GM12878 (cell line): ENCODE measurements around the gene ZNF544. TPM values are rescaled to one million over a fixed set of nuclear protein-coding genes. Genes with fewer than 3 reads are reported as not detected.

Experiments
- CEBPZ ChIP-seq: fragments of 150-350 bp; IDR thresholded peaks from 2 replicates; pipeline ENCODE4 v1.6.1; 2016; ENCODE audit warnings: low read depth, low read length
- ESRRA ChIP-seq: IDR thresholded peaks from 2 replicates; pipeline ENCODE4 v1.6.1; 2012; ENCODE audit warnings: mild to moderate bottlenecking, low read length, improper control_type of control experiment
- FOXK2 ChIP-seq: fragments of 450-650 bp; IDR thresholded peaks from 2 replicates; pipeline ENCODE4 v1.6.1; 2017; ENCODE audit warnings: mild to moderate bottlenecking, moderate library complexity
- HDAC6 ChIP-seq: fragments of 200-600 bp; sonication (generic); IDR thresholded peaks from one replicate; pipeline ENCODE4 v1.8.0; 2017; ENCODE audit warnings: antibody characterized with exemption; ENCODE audit not compliant: unreplicated experiment
- IRF5 ChIP-seq: fragments of 450-650 bp; IDR thresholded peaks from 2 replicates; pipeline ENCODE4 v1.6.1; 2017; ENCODE audit warnings: borderline replicate concordance
- NFXL1 ChIP-seq: fragments of 450-650 bp; IDR thresholded peaks from 2 replicates; pipeline ENCODE4 v1.6.1; 2017; ENCODE audit warnings: antibody characterized with exemption, mild to moderate bottlenecking, borderline replicate concordance
- NR2F1 ChIP-seq: fragments of 450-650 bp; conservative IDR thresholded peaks from 2 replicates; pipeline ENCODE4 v1.6.1; 2017; ENCODE audit warnings: mild to moderate bottlenecking
- NRF1 ChIP-seq: conservative IDR thresholded peaks from 2 replicates; pipeline ENCODE4 v1.6.1; 2011; ENCODE audit warnings: mild to moderate bottlenecking, low read depth, low read length, improper control_type of control experiment
- PKNOX1 ChIP-seq: fragments of 450-650 bp; IDR thresholded peaks from 2 replicates; pipeline ENCODE4 v1.6.1; 2016; ENCODE audit warnings: mild to moderate bottlenecking
- RCOR1 ChIP-seq: conservative IDR thresholded peaks from 2 replicates; pipeline ENCODE4 v1.6.1; 2012; ENCODE audit warnings: low read depth, low read length, improper control_type of control experiment
- TCF7 ChIP-seq: IDR thresholded peaks from 2 replicates; pipeline ENCODE4 v1.6.1; 2014; ENCODE audit warnings: antibody characterized with exemption, borderline replicate concordance
- polyA plus RNA-seq, 11 experiments: library from polyadenylated mRNA; depleted of rRNA in 4 of 11; unstranded in 6 of 11; stranded (reverse) in 5 of 11; fragments of >200 nt; fragmentation: Nextera tagmentation in 4 of 11; fragmentation: Illumina TruSeq in 1 of 11; extraction: Ambion mirVana in 4 of 11; extraction: Trizol in 1 of 11; gene quantifications; 1 replicate in 1 of 11; 2 replicates in 10 of 11; pipeline versions ENCODE4 v1.2.1 to v1.2.3, GENCODE V29; 2011 to 2016; ENCODE audit warnings: inconsistent platforms in 2 of 11, missing spikeins in 2 of 11, low read depth in 1 of 11
- total RNA-seq, 4 experiments: library from RNA; depleted of rRNA in 3 of 4; stranded (reverse); fragments of >200 nt in 3 of 4; fragmentation: Illumina TruSeq in 1 of 4; extraction: Trizol in 1 of 4; gene quantifications; 2 replicates each; pipeline versions ENCODE4 v1.2.1 to v1.2.3, GENCODE V29; 2013 to 2021
- TF ChIP-seq, protein P1 (sequence below): fragments of 450-650 bp; IDR thresholded peaks from 2 replicates; pipeline ENCODE4 v1.6.1; 2017; ENCODE audit warnings: mild to moderate bottlenecking, moderate library complexity
- TF ChIP-seq, protein P2 (sequence below): IDR thresholded peaks from 2 replicates; pipeline ENCODE4 v1.6.1; 2011; ENCODE audit warnings: low read depth, low read length, improper control_type of control experiment, borderline replicate concordance
- TF ChIP-seq, protein P3 (sequence below): fragments of 450-650 bp; formaldehyde crosslinking; IDR thresholded peaks from 2 replicates; pipeline ENCODE4 v1.4.0; 2022; ENCODE audit warnings: mild to moderate bottlenecking, moderate library complexity

ZNF544 gene
- total and polyA plus RNA-seq, 10 of the 15 experiments (the other 5 are each of a cell fraction or from before 2014, with no cell fraction given) = 27.3 to 70.1 (median 42.6) TPM

DNA sequence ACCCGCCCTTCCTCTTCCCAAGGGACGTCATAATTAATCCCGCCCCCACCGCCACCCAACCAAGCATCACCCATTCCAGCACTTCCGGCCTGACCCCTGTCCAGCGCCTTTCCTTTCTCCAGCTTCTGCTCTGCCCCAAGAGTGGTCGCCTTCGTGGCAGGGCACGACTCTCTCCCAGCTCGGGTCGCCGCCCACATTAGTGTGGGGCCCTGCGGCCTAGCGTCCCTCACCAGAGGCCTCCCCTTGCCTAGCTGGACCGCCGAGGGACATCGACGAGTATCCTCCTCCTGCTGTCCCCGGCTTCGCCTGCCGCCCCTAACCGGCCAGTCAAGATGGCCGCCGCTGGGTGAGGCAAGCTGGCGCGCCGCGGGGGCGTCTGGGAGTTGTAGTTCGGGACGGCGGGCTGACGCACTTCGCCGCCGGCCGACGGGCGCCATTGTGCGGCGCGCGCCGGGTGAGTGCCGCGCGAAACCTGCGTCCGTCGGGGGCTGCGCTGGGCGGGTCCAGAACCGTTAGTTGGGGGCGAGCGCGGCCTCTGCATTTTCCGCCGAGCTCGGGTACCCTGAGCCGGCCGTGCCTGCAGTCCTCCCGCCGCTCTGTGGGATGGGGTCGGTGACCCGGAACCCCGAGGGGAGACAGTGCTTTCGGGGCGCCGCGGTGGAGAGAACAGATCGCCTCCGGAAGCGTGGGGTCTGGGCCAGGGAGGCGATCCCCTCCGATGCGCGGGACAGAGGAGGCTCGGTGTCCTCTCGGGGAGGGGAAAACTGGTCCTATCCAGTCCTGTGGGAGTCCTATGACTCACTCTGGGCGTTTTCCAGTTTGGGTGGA is 45.5 kb upstream of the ZNF544 start, which contains the start of gene ZNF274 (continued):
- TF ChIP-seq PKNOX1 = peak; percentile 88
- no peak for TF ChIP-seq IRF5
- TF ChIP-seq HDAC6 = peak; percentile 68
- TF ChIP-seq, protein P1, sequence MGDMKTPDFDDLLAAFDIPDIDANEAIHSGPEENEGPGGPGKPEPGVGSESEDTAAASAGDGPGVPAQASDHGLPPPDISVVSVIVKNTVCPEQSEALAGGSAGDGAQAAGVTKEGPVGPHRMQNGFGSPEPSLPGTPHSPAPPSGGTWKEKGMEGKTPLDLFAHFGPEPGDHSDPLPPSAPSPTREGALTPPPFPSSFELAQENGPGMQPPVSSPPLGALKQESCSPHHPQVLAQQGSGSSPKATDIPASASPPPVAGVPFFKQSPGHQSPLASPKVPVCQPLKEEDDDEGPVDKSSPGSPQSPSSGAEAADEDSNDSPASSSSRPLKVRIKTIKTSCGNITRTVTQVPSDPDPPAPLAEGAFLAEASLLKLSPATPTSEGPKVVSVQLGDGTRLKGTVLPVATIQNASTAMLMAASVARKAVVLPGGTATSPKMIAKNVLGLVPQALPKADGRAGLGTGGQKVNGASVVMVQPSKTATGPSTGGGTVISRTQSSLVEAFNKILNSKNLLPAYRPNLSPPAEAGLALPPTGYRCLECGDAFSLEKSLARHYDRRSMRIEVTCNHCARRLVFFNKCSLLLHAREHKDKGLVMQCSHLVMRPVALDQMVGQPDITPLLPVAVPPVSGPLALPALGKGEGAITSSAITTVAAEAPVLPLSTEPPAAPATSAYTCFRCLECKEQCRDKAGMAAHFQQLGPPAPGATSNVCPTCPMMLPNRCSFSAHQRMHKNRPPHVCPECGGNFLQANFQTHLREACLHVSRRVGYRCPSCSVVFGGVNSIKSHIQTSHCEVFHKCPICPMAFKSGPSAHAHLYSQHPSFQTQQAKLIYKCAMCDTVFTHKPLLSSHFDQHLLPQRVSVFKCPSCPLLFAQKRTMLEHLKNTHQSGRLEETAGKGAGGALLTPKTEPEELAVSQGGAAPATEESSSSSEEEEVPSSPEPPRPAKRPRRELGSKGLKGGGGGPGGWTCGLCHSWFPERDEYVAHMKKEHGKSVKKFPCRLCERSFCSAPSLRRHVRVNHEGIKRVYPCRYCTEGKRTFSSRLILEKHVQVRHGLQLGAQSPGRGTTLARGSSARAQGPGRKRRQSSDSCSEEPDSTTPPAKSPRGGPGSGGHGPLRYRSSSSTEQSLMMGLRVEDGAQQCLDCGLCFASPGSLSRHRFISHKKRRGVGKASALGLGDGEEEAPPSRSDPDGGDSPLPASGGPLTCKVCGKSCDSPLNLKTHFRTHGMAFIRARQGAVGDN = no peak
- TF ChIP-seq FOXK2 = no peak
- no peak for TF ChIP-seq ESRRA
- peak; percentile 96 for TF ChIP-seq NR2F1
- TF ChIP-seq TCF7 = no peak
- TF ChIP-seq NFXL1 = no peak
- no peak for TF ChIP-seq CEBPZ
- TF ChIP-seq RCOR1 = 0 out of 2 replicates have a peak, but pooled peaks have one; percentile 46
- TF ChIP-seq, protein P2, sequence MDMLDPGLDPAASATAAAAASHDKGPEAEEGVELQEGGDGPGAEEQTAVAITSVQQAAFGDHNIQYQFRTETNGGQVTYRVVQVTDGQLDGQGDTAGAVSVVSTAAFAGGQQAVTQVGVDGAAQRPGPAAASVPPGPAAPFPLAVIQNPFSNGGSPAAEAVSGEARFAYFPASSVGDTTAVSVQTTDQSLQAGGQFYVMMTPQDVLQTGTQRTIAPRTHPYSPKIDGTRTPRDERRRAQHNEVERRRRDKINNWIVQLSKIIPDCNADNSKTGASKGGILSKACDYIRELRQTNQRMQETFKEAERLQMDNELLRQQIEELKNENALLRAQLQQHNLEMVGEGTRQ = no peak
- no peak for TF ChIP-seq NRF1
- TF ChIP-seq, protein P3, sequence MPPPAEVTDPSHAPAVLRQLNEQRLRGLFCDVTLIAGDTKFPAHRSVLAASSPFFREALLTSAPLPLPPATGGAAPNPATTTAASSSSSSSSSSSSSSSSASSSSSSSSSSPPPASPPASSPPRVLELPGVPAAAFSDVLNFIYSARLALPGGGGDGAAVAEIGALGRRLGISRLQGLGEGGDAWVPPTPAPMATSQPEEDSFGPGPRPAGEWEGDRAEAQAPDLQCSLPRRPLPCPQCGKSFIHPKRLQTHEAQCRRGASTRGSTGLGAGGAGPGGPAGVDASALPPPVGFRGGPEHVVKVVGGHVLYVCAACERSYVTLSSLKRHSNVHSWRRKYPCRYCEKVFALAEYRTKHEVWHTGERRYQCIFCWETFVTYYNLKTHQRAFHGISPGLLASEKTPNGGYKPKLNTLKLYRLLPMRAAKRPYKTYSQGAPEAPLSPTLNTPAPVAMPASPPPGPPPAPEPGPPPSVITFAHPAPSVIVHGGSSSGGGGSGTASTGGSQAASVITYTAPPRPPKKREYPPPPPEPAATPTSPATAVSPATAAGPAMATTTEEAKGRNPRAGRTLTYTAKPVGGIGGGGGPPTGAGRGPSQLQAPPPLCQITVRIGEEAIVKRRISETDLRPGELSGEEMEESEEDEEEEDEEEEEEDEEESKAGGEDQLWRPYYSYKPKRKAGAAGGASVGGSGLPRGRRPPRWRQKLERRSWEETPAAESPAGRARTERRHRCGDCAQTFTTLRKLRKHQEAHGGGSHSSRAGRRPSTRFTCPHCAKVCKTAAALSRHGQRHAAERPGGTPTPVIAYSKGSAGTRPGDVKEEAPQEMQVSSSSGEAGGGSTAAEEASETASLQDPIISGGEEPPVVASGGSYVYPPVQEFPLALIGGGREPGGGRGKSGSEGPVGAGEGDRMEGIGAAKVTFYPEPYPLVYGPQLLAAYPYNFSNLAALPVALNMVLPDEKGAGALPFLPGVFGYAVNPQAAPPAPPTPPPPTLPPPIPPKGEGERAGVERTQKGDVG (CRISPR knock-in tag) = no peak
